HCT116 (cell line): ENCODE results near the gene TSC1.

Experiments
- CTCF ChIP-seq, 3 experiments: fragments of 200-600 bp in 1 of 3; sonication (generic) in 1 of 3; IDR thresholded peaks in 2 of 3; conservative IDR thresholded peaks in 1 of 3; 2 replicates each; pipeline ENCODE4 v1.5.1; 2012 to 2017; ENCODE audit warnings: low read depth in 2 of 3, low read length in 2 of 3, antibody characterized with exemption in 1 of 3, borderline replicate concordance in 1 of 3, control low read depth in 1 of 3, mild to moderate bottlenecking in 1 of 3, mixed read lengths in 1 of 3, mixed run types in 1 of 3, moderate library complexity in 1 of 3; ENCODE audit not compliant: insufficient read depth in 1 of 3
- SIN3A ChIP-seq: IDR thresholded peaks from 2 replicates; pipeline ENCODE4 v1.6.1; 2012; ENCODE audit warnings: low read depth

- TF ChIP-seq CTCF (IDR thresholded peaks at IDR 0.05 in 2 of 3, conservative IDR thresholded peaks at IDR 0.05 in 1 of 3; ENCODE audit: borderline replicate concordance in 1 of 3, insufficient read depth in 1 of 3, low read depth in 2 of 3, low read length in 2 of 3): no peak
- no peak for TF ChIP-seq SIN3A
Measured at GRCh38 chr9:132993511-132993939, 49.1 kb upstream of the TSC1 start.
